Measurements from ENCODE around the gene ANKMY1. TPM values are rescaled to one million over a fixed set of nuclear protein-coding genes. Genes with fewer than 3 reads are reported as not detected.

The ANKMY1 gene
- total and polyA plus RNA-seq, 2 of the 8 experiments (the other 6 are each of a cell fraction or from before 2014, with no cell fraction given): 4.5 to 4.8 TPM

DNA sequence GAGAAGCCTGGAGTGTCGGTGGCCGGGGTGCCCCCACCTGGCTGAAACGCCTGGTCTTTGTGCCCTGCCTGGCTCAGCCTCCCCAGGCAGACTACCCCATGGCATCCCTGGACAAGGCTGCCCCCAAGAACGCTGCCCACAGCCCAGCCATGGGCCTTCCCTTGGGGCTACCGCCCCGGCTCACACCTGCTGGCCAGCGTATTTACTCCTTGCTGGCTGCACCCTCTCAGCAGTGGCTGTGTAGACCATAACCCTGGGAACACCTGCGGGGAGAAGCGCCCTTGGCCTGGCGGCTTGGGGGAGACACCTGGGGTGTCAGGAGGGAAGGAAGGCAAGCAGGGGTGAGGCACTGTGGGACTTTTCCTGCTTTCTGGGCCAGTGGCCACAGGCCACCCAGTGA is 46.1 kb upstream of the ANKMY1 start:
- DNase-seq (ENCODE audit: low read depth in 1 of 2, low spot score in 2 of 2): no peak
- Histone ChIP-seq H3K36me3 (ENCODE audit: control insufficient read depth in 2 of 4, insufficient read depth in 4 of 4, low read length in 3 of 4) (no peaks in the 10 kb centered on the region; a peak in 2 of 8 replicates), H4K20me1 (replicated peaks in 1 of 2; ENCODE audit: control insufficient read depth in 1 of 2, insufficient read depth in 2 of 2, low read length in 2 of 2) (peaks cover 0 to 4% of the 10 kb centered on the region in 2 experiments), H2BK20ac (ENCODE audit: low read length) (no peak overlapping the region), H3K79me1 (ENCODE audit: low read depth, low read length) (no peaks in the 10 kb centered on the region), H2BK12ac (ENCODE audit: low read depth, low read length) (no peak overlapping the region), H3K14ac (ENCODE audit: insufficient read length) (no peak overlapping the region), H2BK5ac (ENCODE audit: low read depth, low read length) (no peak overlapping the region), H2BK15ac (ENCODE audit: low read length) (no peak overlapping the region), H3K79me2 (ENCODE audit: control insufficient read depth in 1 of 2, insufficient read depth in 2 of 2, low read length in 2 of 2) (no peaks in the 10 kb centered on the region), H4K91ac (replicated peaks; ENCODE audit: insufficient read length, low read length) (no peak overlapping the region), H3K27ac (ENCODE audit: low read depth, low read length) (no peak overlapping the region), H2AFZ (ENCODE audit: low read length) (no peak overlapping the region), H3K4me3 (ENCODE audit: extremely low read depth in 1 of 4, insufficient read depth in 2 of 4, low read depth in 3 of 4, low read length in 4 of 4) (no peak overlapping the region), H3K27me3 (replicated peaks in 1 of 4; ENCODE audit: control insufficient read depth in 3 of 4, extremely low read depth in 1 of 4, insufficient read depth in 3 of 4, low read length in 3 of 4) (0 out of 7 replicates have a peak, but pooled peaks cover 0 to 2% (median 0%) of the 10 kb centered on the region in 4 experiments), H3K23ac (ENCODE audit: insufficient read length) (no peak overlapping the region), H3K56ac (replicated peaks; ENCODE audit: insufficient read length, low read depth, low read length) (no peak overlapping the region), H3K4ac (replicated peaks; ENCODE audit: insufficient read length, low read depth, low read length) (no peak overlapping the region), H3K9me3 (ENCODE audit: insufficient read depth in 2 of 2, low read depth in 1 of 2, low read length in 1 of 2) (no peaks in the 10 kb centered on the region), H3K18ac (ENCODE audit: extremely low read depth, low read length) (no peak overlapping the region), H4K5ac (ENCODE audit: insufficient read length, low read depth, low read length) (no peak overlapping the region), H4K8ac (ENCODE audit: extremely low read depth, insufficient read depth, low read length) (peak overlapping the region; percentile 59; the same call in 1 of the 2 replicates), H3K4me1 (replicated peaks in 1 of 4; ENCODE audit: control insufficient read depth in 3 of 4, insufficient read depth in 4 of 4, low read length in 3 of 4) (no peaks in the 10 kb centered on the region), H2AK5ac (ENCODE audit: low read depth, low read length) (no peak overlapping the region), H2BK120ac (replicated peaks; ENCODE audit: low read depth, low read length) (no peak overlapping the region), H3K4me2 (ENCODE audit: insufficient read depth in 1 of 2, low read depth in 2 of 2, low read length in 2 of 2) (no peak overlapping the region), H3K9ac (replicated peaks in 1 of 4; ENCODE audit: extremely low read depth in 1 of 4, low read depth in 3 of 4, low read length in 3 of 4) (no peak overlapping the region), H3K23me2 (ENCODE audit: low read depth, low read length) (no peaks in the 10 kb centered on the region)
- CTCF ChIA-PET (ENCODE audit: partially characterized antibody): interaction anchor here (0.8 to 3.2 kb wide), 11 partner anchors 9 to 82 kb away, joined by 3 to 17 read pairs (median 3); partner anchors contain the start of gene CAPN10
- WGBS, 2 experiments (ENCODE audit: extremely low coverage in 1 of 2, insufficient coverage in 1 of 2, insufficient read length in 1 of 2, insufficient replicate concordance in 2 of 2, low coverage in 1 of 2, low lambda C conversion rate in 2 of 2, missing lambda C conversion rate in 1 of 2): 91% methylated on average over 9 of the region's 10 CpGs; no CpG with 5 or more reads in 1 of the 2 experiments
- POLR2A ChIA-PET (ENCODE audit: partially characterized antibody): interaction anchor here (1.1 to 1.5 kb wide), 2 partner anchors 15 to 32 kb away, joined by 3 to 5 read pairs; no protein-coding TSS in a partner anchor
- no peak for FAIRE-seq
- no peak for TF ChIP-seq SAP30 (IDR thresholded peaks at IDR 0.05; ENCODE audit: insufficient read depth, insufficient replicate concordance, low read length)
- TF ChIP-seq E2F6 (IDR thresholded peaks at IDR 0.05): no peak
- no peak for TF ChIP-seq JUN (IDR thresholded peaks at IDR 0.05; ENCODE audit: low read depth, low read length)
- TF ChIP-seq TBP (IDR thresholded peaks at IDR 0.05; ENCODE audit: low read depth, low read length): no peak
- no peak for TF ChIP-seq SP4 (IDR thresholded peaks at IDR 0.05; ENCODE audit: low read length)
- TF ChIP-seq RFX5 (IDR thresholded peaks at IDR 0.05; ENCODE audit: borderline replicate concordance, low read depth, low read length): no peak
- TF ChIP-seq GTF2F1 (IDR thresholded peaks at IDR 0.05; ENCODE audit: borderline replicate concordance, low read depth, low read length): no peak
- no peak for TF ChIP-seq TAF1 (IDR thresholded peaks at IDR 0.05; ENCODE audit: low read depth, low read length)
- TF ChIP-seq SIRT6 (IDR thresholded peaks at IDR 0.05; ENCODE audit: low read length): no peak
- TF ChIP-seq SIX5 (IDR thresholded peaks at IDR 0.05; ENCODE audit: low read depth, low read length): no peak
- TF ChIP-seq SP1 (IDR thresholded peaks at IDR 0.05; ENCODE audit: low read depth, low read length): no peak
- no peak for TF ChIP-seq BCL11A (IDR thresholded peaks at IDR 0.05; ENCODE audit: low read depth in 2 of 2, low read length in 2 of 2)
- no peak for TF ChIP-seq MAFK (IDR thresholded peaks at IDR 0.05; ENCODE audit: low read depth, low read length)
- no peak for TF ChIP-seq POLR2AphosphoS5 (IDR thresholded peaks at IDR 0.05; ENCODE audit: low read depth, low read length)
- no peak for TF ChIP-seq TAF7 (optimal IDR thresholded peaks at IDR 0.05; ENCODE audit: borderline replicate concordance, low read depth, low read length)
